Measurements from ENCODE around the gene VPS13D. TPM values are rescaled to one million over a fixed set of nuclear protein-coding genes. Genes with fewer than 3 reads are reported as not detected.

Gene VPS13D
- total and polyA plus RNA-seq, 9 donors = 19.8 to 59.3 (median 41.8) TPM

DNA sequence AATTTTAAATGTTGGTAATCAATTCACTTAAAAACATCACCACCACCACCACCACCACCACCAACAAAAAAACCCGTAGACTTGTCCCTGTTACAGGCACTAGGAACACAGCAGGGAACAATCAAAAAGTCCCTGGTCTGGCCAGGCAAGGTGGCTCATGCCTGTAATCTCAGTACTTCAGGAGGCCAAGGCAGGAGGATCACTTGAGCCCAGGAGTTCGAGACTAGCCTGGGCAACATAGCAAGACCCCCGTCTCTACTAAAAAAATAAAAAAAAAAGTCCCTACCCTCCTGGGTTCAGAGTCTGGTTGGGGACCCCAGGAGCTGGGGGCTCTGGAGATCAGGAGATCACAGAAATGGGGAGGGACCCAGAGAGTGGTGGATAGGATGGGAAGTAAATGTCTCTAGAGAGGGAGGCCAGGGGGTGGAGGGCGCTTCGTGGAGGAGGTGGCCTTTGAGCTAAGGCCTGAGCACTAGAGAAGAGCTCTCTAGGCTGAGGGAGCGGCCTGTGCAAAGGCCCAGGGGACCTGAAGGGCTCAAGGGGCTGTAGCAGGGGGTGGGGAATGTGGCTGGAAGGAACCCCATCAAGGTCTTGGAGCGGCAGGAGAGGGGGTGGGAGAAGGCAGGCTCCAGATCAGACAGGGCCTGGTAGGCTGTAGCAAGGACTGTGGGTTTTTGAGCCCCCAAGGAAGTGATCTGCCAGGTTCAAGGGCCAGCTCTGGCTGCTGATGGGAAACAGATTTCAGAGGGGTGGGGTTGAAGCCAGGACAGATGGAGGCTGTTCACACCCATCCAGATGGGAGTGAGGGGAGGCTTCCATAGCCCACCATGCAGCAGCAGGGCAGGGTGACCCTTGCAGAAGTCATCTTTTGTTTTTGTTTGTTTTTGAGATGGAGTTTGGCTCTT is 24.8 kb upstream of the VPS13D start:
- intact Hi-C loops (cut with DNase I) = loop anchor here in 2 of 4 donors (10.0 kb wide), 2 partner anchors 360 to 370 kb away; partner anchors contain the start of gene NPPA (in 1 of the 2)
- Histone ChIP-seq H3K27ac (no peak overlapping the region), H3K9me3 (no peaks in the 10 kb centered on the region), H3K4me3 (no peak overlapping the region), H3K27me3 (no peaks in the 10 kb centered on the region), H3K36me3 (no peaks in the 10 kb centered on the region), H3K4me1 (ENCODE audit: insufficient read depth) (peaks cover 3% of the 10 kb centered on the region)
- 80 to 87% (median 86%) methylated on average over 7 of the region's 7 CpGs for WGBS, 3 donors
- TF ChIP-seq POLR2A (IDR thresholded peaks at IDR 0.05) (no peak), EP300 (IDR thresholded peaks at IDR 0.05) (no peak)
- TF ChIP-seq, protein P1, sequence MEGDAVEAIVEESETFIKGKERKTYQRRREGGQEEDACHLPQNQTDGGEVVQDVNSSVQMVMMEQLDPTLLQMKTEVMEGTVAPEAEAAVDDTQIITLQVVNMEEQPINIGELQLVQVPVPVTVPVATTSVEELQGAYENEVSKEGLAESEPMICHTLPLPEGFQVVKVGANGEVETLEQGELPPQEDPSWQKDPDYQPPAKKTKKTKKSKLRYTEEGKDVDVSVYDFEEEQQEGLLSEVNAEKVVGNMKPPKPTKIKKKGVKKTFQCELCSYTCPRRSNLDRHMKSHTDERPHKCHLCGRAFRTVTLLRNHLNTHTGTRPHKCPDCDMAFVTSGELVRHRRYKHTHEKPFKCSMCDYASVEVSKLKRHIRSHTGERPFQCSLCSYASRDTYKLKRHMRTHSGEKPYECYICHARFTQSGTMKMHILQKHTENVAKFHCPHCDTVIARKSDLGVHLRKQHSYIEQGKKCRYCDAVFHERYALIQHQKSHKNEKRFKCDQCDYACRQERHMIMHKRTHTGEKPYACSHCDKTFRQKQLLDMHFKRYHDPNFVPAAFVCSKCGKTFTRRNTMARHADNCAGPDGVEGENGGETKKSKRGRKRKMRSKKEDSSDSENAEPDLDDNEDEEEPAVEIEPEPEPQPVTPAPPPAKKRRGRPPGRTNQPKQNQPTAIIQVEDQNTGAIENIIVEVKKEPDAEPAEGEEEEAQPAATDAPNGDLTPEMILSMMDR (IDR thresholded peaks at IDR 0.05) = no peak
- DNase-seq = no peak

DNA sequence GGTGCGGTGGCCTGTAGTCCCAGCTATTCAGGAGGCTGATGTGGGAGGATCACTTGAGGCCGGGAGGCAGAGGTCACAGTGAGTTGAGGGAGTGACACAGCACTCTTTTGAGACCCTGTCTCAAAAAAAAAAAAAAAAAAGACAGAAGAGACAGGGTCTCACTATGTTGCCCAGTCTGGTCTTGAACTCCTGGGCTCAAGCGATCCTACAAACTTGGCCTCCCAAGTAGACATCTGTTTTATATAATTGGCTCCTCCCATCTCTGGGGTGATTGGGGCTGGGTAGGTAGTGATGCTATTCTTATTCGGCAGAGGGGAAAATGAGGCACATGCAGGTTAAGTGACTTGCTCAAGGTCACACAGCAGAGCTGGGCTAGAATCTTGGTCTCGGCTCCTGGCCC is 23.6 kb upstream of the VPS13D start:
- H3K4me3 ChIP-seq = no peak overlapping the region
- DNase-seq = no peak
- no peak overlapping the region for H3K27ac ChIP-seq
- no peaks in the 10 kb centered on the region for H3K9me3 ChIP-seq
- 83 to 92% (median 91%) methylated on average over 5 of the region's 5 CpGs for WGBS, 3 donors
- H3K4me1 ChIP-seq (ENCODE audit: insufficient read depth) = peaks cover 3% of the 10 kb centered on the region
- no peaks in the 10 kb centered on the region for H3K27me3 ChIP-seq
- intact Hi-C loops (cut with DNase I) = loop anchor here in 3 of 4 donors (2.0 to 10.0 kb wide), 4 partner anchors 79 to 371 kb away; partner anchors contain the start of gene NPPA (in 1 of the 3)
- H3K36me3 ChIP-seq = no peaks in the 10 kb centered on the region
- TF ChIP-seq POLR2A (IDR thresholded peaks at IDR 0.05) = no peak
- no peak for TF ChIP-seq EP300 (IDR thresholded peaks at IDR 0.05)
- TF ChIP-seq, protein P1 (IDR thresholded peaks at IDR 0.05) = no peak

DNA sequence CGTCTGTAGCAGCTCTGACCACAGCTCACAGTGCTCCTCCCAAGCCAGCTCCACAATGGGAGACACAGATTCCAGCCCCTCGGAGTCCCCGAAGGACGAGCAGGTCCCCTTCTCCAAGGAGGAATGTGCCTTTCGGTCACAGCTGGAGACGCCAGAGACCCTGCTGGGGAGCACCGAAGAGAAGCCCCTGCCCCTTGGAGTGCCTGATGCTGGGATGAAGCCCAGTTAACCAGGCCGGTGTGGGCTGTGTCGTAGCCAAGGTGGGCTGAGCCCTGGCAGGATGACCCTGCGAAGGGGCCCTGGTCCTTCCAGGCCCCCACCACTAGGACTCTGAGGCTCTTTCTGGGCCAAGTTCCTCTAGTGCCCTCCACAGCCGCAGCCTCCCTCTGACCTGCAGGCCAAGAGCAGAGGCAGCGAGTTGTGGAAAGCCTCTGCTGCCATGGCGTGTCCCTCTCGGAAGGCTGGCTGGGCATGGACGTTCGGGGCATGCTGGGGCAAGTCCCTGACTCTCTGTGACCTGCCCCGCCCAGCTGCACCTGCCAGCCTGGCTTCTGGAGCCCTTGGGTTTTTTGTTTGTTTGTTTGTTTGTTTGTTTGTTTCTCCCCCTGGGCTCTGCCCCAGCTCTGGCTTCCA is 22.9 kb upstream of the VPS13D start:
- intact Hi-C loops (cut with DNase I) = loop anchor here in 3 of 4 donors (2.0 to 10.0 kb wide), 4 partner anchors 80 to 372 kb away; partner anchors contain the start of gene NPPA (in 1 of the 3)
- Histone ChIP-seq H3K36me3 (no peaks in the 10 kb centered on the region), H3K9me3 (no peaks in the 10 kb centered on the region), H3K27me3 (no peaks in the 10 kb centered on the region), H3K4me1 (ENCODE audit: insufficient read depth) (peaks cover 3% of the 10 kb centered on the region), H3K27ac (no peak overlapping the region), H3K4me3 (no peak overlapping the region)
- DNase-seq = no peak
- 81 to 85% (median 82%) methylated on average over 16 to 17 of the region's 17 CpGs for WGBS, 3 donors
- TF ChIP-seq EP300 (IDR thresholded peaks at IDR 0.05) (no peak), POLR2A (IDR thresholded peaks at IDR 0.05) (no peak)
- TF ChIP-seq, protein P1 (IDR thresholded peaks at IDR 0.05) = no peak

DNA sequence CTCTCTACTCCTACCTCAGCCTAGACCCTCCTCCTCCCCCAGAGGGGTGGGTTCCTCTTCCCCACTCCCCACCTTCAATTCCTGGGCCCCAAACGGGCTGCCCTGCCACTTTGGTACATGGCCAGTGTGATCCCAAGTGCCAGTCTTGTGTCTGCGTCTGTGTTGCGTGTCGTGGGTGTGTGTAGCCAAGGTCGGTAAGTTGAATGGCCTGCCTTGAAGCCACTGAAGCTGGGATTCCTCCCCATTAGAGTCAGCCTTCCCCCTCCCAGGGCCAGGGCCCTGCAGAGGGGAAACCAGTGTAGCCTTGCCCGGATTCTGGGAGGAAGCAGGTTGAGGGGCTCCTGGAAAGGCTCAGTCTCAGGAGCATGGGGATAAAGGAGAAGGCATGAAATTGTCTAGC is 21.6 kb upstream of the VPS13D start:
- intact Hi-C loops (cut with DNase I) = loop anchor here in 3 of 4 donors (1.0 to 10.0 kb wide), 4 partner anchors 83 to 373 kb away; partner anchors contain the start of gene NPPA (in 1 of the 3)
- no peak for DNase-seq
- H3K27ac ChIP-seq = no peak overlapping the region

More for the DNA sequence above, 21.6 kb upstream of the VPS13D start:
- H3K36me3 ChIP-seq = no peaks in the 10 kb centered on the region
- H3K27me3 ChIP-seq = no peaks in the 10 kb centered on the region
- 70 to 77% (median 72%) methylated on average over 6 of the region's 6 CpGs for WGBS, 3 donors
- no peaks in the 10 kb centered on the region for H3K9me3 ChIP-seq
- no peak overlapping the region for H3K4me3 ChIP-seq
- no peak for TF ChIP-seq EP300 (IDR thresholded peaks at IDR 0.05)
- TF ChIP-seq POLR2A (IDR thresholded peaks at IDR 0.05) = no peak
- TF ChIP-seq, protein P1 (IDR thresholded peaks at IDR 0.05) = no peak
- peaks cover 3% of the 10 kb centered on the region for H3K4me1 ChIP-seq (ENCODE audit: insufficient read depth)

All from ovary (tissue), 9 donors.